K562 (cell line): ENCODE results near the gene CCNY. TPM values are rescaled to one million over a fixed set of nuclear protein-coding genes. Genes with fewer than 3 reads are reported as not detected.
A peak's percentile ranks its signal among the peaks of the same experiment; 100 is the strongest.

Experiments
- E2F6 ChIP-seq, 2 experiments: IDR thresholded peaks; 2 replicates each; pipeline ENCODE4 v1.6.1; 2011; ENCODE audit warnings: borderline replicate concordance in 1 of 2, control low read depth in 1 of 2, low read depth in 1 of 2, low read length in 1 of 2, mild to moderate bottlenecking in 1 of 2, mixed read lengths in 1 of 2, moderate library complexity in 1 of 2; ENCODE audit not compliant: insufficient read depth in 1 of 2, insufficient read length in 1 of 2, poor library complexity in 1 of 2, severe bottlenecking in 1 of 2; ENCODE audit errors: extremely low read depth in 1 of 2
- MAX ChIP-seq: sonication (generic); formaldehyde crosslinking; IDR thresholded peaks from 2 replicates; pipeline ENCODE4 v1.9.0; 2022; ENCODE audit warnings: mild to moderate bottlenecking, missing genetic modification reagents
- MYC ChIP-seq, 2 experiments: fragments of 250-450 bp in 1 of 2; sonication (Bioruptor Pico) in 1 of 2; IDR thresholded peaks; 2 replicates each; pipeline versions ENCODE4 v1.5.1 to v1.6.1; 2012 to 2021; ENCODE audit warnings: low read depth in 2 of 2, borderline replicate concordance in 1 of 2, improper control_type of control experiment in 1 of 2, low read length in 1 of 2, mild to moderate bottlenecking in 1 of 2, moderate library complexity in 1 of 2
- ZNF609 ChIP-seq: sonication (generic); formaldehyde crosslinking; IDR thresholded peaks from 2 replicates; pipeline ENCODE4 v1.8.1; 2023; ENCODE audit warnings: missing genetic modification reagents, mild to moderate bottlenecking, borderline replicate concordance
- ZNF644 ChIP-seq: fragments of 200-800 bp; sonication (Bioruptor generic); IDR thresholded peaks from 2 replicates; pipeline ENCODE4 v1.6.1; 2016; ENCODE audit warnings: low read depth, missing genetic modification characterization, missing compliant biosample characterization
- polyA plus RNA-seq, 8 experiments: library from polyadenylated mRNA; depleted of rRNA in 4 of 8; stranded (reverse) in 5 of 8; unstranded in 3 of 8; fragments of >200 nt; fragmentation: Nextera tagmentation in 2 of 8; fragmentation: Illumina TruSeq in 1 of 8; extraction: Ambion mirVana in 2 of 8; extraction: Trizol in 1 of 8; gene quantifications; 2 replicates each; pipeline versions ENCODE4 v1.2.1 to v1.2.3, GENCODE V29; 2011 to 2014; ENCODE audit warnings: inconsistent platforms in 1 of 8, missing spikeins in 1 of 8
- total RNA-seq, 7 experiments: library from RNA; depleted of rRNA in 6 of 7; stranded (reverse); fragments of >200 nt in 6 of 7; fragmentation: Illumina TruSeq in 2 of 7; extraction: Trizol in 2 of 7; gene quantifications; 2 replicates each; pipeline versions ENCODE4 v1.2.1 to v1.2.3, GENCODE V29; 2011 to 2021; ENCODE audit warnings: low replicate concordance in 1 of 7

The CCNY gene
- total and polyA plus RNA-seq, 9 of the 15 experiments (the other 6 are each of a cell fraction or from before 2014, with no cell fraction given) = 8.4 to 109 (median 38.6) TPM

- TF ChIP-seq MYC (IDR thresholded peaks at IDR 0.05; ENCODE audit: low read depth, low read length) = 0 out of 2 replicates have a peak, but pooled peaks have one; percentile 5
- no peak for TF ChIP-seq MYC (CRISPR knock-in tag; IDR thresholded peaks at IDR 0.05; ENCODE audit: borderline replicate concordance, low read depth)
- peak in 1 of 2 experiments; percentile 25 for TF ChIP-seq E2F6 (IDR thresholded peaks at IDR 0.05; ENCODE audit: borderline replicate concordance in 1 of 2, extremely low read depth in 1 of 2, insufficient read depth in 1 of 2, insufficient read length in 1 of 2, low read depth in 1 of 2, low read length in 1 of 2, poor library complexity in 1 of 2, severe bottlenecking in 1 of 2)
- TF ChIP-seq MAX (CRISPR knock-in tag) = 0 out of 2 replicates have a peak, but pooled peaks have one; percentile 51
- TF ChIP-seq ZNF644 (tag) = no peak
- TF ChIP-seq ZNF609 (CRISPR knock-in tag) = no peak
Observed at GRCh38 chr10:35398908-35399307, 62.6 kb downstream of the CCNY start (continued).
